ENCODE results near the gene RPL13. TPM values are rescaled to one million over a fixed set of nuclear protein-coding genes. Genes with fewer than 3 reads are reported as not detected.
A peak's percentile ranks its signal among the peaks of the same experiment; 100 is the strongest.

Gene RPL13
- total and polyA plus RNA-seq, 7 donors: 3,641 to 19,173 (median 7,437) TPM

- Histone ChIP-seq H3K9me3 (no peaks in the 10 kb centered on the region), H3K27ac (no peak overlapping the region), H3K4me1 (peaks cover 5 to 26% (median 20%) of the 10 kb centered on the region in 4 donors), H3K27me3 (peaks cover 28 to 78% (median 51%) of the 10 kb centered on the region in 3 donors), H3K4me3 (no peak overlapping the region), H3K36me3 (no peaks in the 10 kb centered on the region)
- no peak for DNase-seq
- intact Hi-C loops (cut with DNase I): no loop called here
- 90% methylated on average over 18 of the region's 18 CpGs for WGBS, 2 donors
- TF ChIP-seq POLR2A (IDR thresholded peaks at IDR 0.05) (no peak), EP300 (IDR thresholded peaks at IDR 0.05) (no peak), CTCF (IDR thresholded peaks at IDR 0.05) (no peak), POLR2AphosphoS5 (IDR thresholded peaks at IDR 0.05) (no peak)
Measured at GRCh38 chr16:89571636-89572035, 11.2 kb downstream of the RPL13 start.

GRCh38 chr16:89572073-89572484 is 11.6 kb downstream of the RPL13 start:
- 45 to 47% methylated on average over 14 of the region's 14 CpGs for WGBS, 2 donors
- no peak for TF ChIP-seq CTCF (IDR thresholded peaks at IDR 0.05)
- no peak for TF ChIP-seq POLR2A (IDR thresholded peaks at IDR 0.05)
- TF ChIP-seq EP300 (IDR thresholded peaks at IDR 0.05): no peak
- no peak for TF ChIP-seq POLR2AphosphoS5 (IDR thresholded peaks at IDR 0.05)
- intact Hi-C loops (cut with DNase I): no loop called here
- H3K4me1 ChIP-seq: peaks cover 5 to 26% (median 20%) of the 10 kb centered on the region in 4 donors
- H3K4me3 ChIP-seq: no peak overlapping the region
- H3K27me3 ChIP-seq: peaks cover 30 to 82% (median 56%) of the 10 kb centered on the region in 3 donors
- no peaks in the 10 kb centered on the region for H3K36me3 ChIP-seq
- no peaks in the 10 kb centered on the region for H3K9me3 ChIP-seq
- no peak overlapping the region for H3K27ac ChIP-seq
- no peak for DNase-seq

- no peak overlapping the region for H3K27ac ChIP-seq
- no peaks in the 10 kb centered on the region for H3K36me3 ChIP-seq
- no peak for DNase-seq
- 56 to 67% methylated on average over 19 of the region's 19 CpGs for WGBS, 2 donors
- peaks cover 30 to 88% (median 61%) of the 10 kb centered on the region in 3 donors for H3K27me3 ChIP-seq
- intact Hi-C loops (cut with DNase I): no loop called here
- TF ChIP-seq EP300 (IDR thresholded peaks at IDR 0.05) (no peak), POLR2A (IDR thresholded peaks at IDR 0.05) (no peak), POLR2AphosphoS5 (IDR thresholded peaks at IDR 0.05) (no peak), CTCF (IDR thresholded peaks at IDR 0.05) (no peak)
- H3K9me3 ChIP-seq: no peaks in the 10 kb centered on the region
- peaks cover 5 to 26% (median 20%) of the 10 kb centered on the region in 4 donors for H3K4me1 ChIP-seq
- no peak overlapping the region for H3K4me3 ChIP-seq
Measured at GRCh38 chr16:89572485-89573205, 12.2 kb downstream of the RPL13 start.

- 70 to 84% methylated on average over 31 of the region's 31 CpGs for WGBS, 2 donors
- Histone ChIP-seq H3K9me3 (no peaks in the 10 kb centered on the region), H3K36me3 (no peaks in the 10 kb centered on the region), H3K27ac (no peak overlapping the region), H3K4me1 (peaks cover 5 to 26% (median 20%) of the 10 kb centered on the region in 4 donors), H3K27me3 (peaks cover 30 to 80% (median 61%) of the 10 kb centered on the region in 3 donors), H3K4me3 (peak overlapping the region in 1 of 4 donors; percentile 28)
- DNase-seq: no peak
- TF ChIP-seq CTCF (IDR thresholded peaks at IDR 0.05): no peak
- no peak for TF ChIP-seq EP300 (IDR thresholded peaks at IDR 0.05)
- TF ChIP-seq POLR2AphosphoS5 (IDR thresholded peaks at IDR 0.05): no peak
- TF ChIP-seq POLR2A (IDR thresholded peaks at IDR 0.05): no peak
- intact Hi-C loops (cut with DNase I): no loop called here
Measured at GRCh38 chr16:89573826-89574680, 13.6 kb downstream of the RPL13 start.

All from sigmoid colon (tissue), 7 donors.